Measurements from ENCODE around the gene BMP8A.
"Not testable (repeated sequence)": the region's sequence is repeated elsewhere in the genome, so short reads cannot be mapped to it uniquely, and the experiment has no call there.

The BMP8A gene

GRCh38 chr1:39469150-39469549 lies 22.3 kb upstream of the BMP8A start:
- in situ Hi-C loops (cut with MboI; ENCODE audit: low pct_unique_long_range_greater_than_20kb, low sequenced_read_pairs, unreplicated experiment) = no loop called here
- DNase-seq (ENCODE audit: low spot score) = no peak
- no peak for TF ChIP-seq CTCF (IDR thresholded peaks at IDR 0.05; ENCODE audit: extremely low read depth, insufficient read depth, missing control alignments)

DNA sequence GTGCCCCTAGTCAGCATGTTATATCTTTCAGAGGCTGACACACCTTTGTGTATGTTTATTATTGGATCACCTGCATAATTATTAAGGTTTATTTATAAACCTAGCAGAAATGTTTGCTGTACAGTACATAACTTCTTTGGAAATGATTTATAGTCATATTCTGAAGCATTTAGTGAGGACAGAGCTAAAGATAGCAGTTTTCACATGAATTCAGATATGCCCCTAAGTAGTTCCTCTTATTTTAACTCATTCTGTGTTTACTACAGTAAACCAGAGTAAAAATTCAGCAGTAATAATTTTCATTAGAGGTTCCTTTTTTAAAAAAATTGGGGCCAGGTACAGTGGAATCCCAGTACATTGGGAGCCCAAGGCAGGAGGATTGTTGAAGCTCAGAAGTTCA lies 21.4 kb upstream of the BMP8A start:
- no peak for DNase-seq (ENCODE audit: low spot score)
- TF ChIP-seq CTCF (IDR thresholded peaks at IDR 0.05; ENCODE audit: extremely low read depth, insufficient read depth, missing control alignments) = no peak
- in situ Hi-C loops (cut with MboI; ENCODE audit: low pct_unique_long_range_greater_than_20kb, low sequenced_read_pairs, unreplicated experiment) = no loop called here

DNA sequence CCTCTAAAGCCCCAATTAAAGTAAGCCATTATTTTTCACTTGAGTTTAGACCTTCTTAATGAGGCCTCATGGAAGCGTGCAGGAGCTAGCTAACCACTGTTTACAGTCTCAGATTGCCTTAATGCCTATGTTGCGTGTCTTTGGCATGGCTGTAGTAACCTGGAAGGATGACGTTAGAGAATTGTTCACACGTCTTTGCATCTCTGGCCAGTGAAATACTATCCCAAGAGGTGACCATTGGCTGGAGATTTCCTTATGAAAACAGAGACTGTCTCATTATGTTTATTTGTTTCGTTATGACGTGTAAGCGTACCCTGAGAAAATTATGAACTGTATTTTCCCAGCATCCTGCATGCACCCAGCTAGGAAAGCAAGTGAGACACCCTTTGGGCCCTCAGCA lies 18.6 kb upstream of the BMP8A start:
- TF ChIP-seq CTCF (IDR thresholded peaks at IDR 0.05; ENCODE audit: extremely low read depth, insufficient read depth, missing control alignments) = no peak
- in situ Hi-C loops (cut with MboI; ENCODE audit: low pct_unique_long_range_greater_than_20kb, low sequenced_read_pairs, unreplicated experiment) = no loop called here
- no peak for DNase-seq (ENCODE audit: low spot score)

DNA sequence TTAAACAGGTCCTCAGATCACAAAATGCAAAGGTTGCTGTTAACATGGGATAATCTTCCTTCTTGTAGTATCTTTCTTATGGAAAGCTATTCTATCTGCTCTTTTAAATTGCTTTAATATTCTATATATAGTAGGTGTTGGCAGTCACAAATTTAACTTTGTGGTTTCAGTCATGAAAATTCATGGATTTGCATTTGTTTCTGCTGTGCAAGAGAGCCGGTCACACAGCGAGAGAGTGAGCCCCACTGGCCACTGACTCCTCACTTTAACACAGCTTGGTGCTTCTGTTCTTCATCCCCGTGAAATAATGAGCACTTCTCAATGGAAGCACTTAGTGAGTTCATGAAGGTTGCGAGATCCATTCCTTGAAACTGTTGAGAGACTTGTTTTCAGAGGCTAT lies 18.1 kb upstream of the BMP8A start:
- TF ChIP-seq CTCF (IDR thresholded peaks at IDR 0.05; ENCODE audit: extremely low read depth, insufficient read depth, missing control alignments) = no peak
- in situ Hi-C loops (cut with MboI; ENCODE audit: low pct_unique_long_range_greater_than_20kb, low sequenced_read_pairs, unreplicated experiment) = no loop called here
- DNase-seq (ENCODE audit: low spot score) = no peak

DNA sequence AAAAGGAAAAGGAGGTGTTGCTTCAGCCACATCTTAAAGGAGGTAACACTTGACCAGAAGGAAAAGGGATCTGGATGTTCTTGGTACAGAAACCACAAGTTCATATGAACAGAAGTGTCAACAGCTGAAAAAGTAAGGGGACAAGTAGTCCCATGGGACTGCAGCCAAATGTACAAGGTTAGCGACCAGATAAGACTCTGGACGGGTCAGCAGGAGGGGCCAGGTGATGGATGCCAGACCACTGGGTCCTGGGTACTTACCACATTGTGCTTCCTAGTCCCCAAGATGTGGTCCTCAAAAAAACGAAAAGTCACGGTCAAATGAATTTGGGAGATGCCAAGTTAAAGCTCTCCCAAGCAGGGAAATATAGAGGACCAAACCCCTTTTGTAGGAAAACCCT lies 16.6 kb upstream of the BMP8A start:
- no peak for DNase-seq (ENCODE audit: low spot score)
- in situ Hi-C loops (cut with MboI; ENCODE audit: low pct_unique_long_range_greater_than_20kb, low sequenced_read_pairs, unreplicated experiment) = no loop called here
- TF ChIP-seq CTCF (IDR thresholded peaks at IDR 0.05; ENCODE audit: extremely low read depth, insufficient read depth, missing control alignments) = no peak

GRCh38 chr1:39475551-39475950 lies 15.9 kb upstream of the BMP8A start:
- in situ Hi-C loops (cut with MboI; ENCODE audit: low pct_unique_long_range_greater_than_20kb, low sequenced_read_pairs, unreplicated experiment); DNase-seq (ENCODE audit: low spot score): not testable (repeated sequence)

DNA sequence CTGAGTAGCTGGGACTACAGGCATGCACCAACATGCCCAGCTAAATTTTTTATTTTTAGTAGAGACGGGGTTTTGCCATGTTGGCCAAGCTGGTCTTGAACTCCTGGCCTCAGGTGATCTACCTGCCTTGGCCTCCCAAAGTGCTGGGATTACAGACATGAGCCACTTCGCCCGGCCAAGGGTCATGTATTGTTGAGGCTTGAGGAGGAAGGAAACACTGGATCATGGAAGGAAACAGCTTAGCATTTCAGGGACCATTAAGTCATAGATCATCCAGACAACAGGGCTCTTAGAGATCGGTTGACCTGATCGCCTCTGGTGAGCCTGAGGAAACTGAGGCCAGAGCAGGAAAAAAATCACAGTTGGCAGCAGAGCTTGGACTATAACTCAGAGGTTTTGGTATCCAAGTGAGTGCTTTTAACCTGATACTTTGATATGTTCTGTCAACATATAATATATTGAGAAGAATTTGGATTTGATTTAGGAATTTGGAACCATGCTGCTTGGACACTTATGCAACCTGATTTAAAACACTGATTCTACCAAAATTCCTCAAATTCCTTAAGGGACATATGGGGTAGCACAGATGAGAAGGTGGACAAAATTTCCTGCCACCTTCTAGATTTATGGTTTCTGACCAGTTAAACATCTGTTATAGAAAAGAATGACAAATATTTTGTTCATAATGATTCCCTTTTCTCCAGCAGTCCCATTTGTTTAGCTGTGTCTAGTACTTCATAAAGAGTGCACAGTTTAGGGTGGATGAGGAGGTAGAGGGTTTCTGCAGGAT lies 13.1 kb upstream of the BMP8A start:
- in situ Hi-C loops (cut with MboI; ENCODE audit: low pct_unique_long_range_greater_than_20kb, low sequenced_read_pairs, unreplicated experiment) = no loop called here

More for the DNA sequence above, 13.1 kb upstream of the BMP8A start:
- no peak for TF ChIP-seq CTCF (IDR thresholded peaks at IDR 0.05; ENCODE audit: extremely low read depth, insufficient read depth, missing control alignments)
- no peak for DNase-seq (ENCODE audit: low spot score)

All from GM13977 (cell line).